ENCODE results near the gene CNTNAP5.

Gene CNTNAP5

GRCh38 chr2:124609667-124610066, 584.6 kb downstream of the CNTNAP5 start:
- DNase-seq, result no peak
- in situ Hi-C loops (cut with HindIII; ENCODE audit: low pct_ligation_motif_present, low pct_unique_long_range_greater_than_20kb, low sequenced_read_pairs), result no loop called here

- no peak for DNase-seq
- in situ Hi-C loops (cut with HindIII; ENCODE audit: low pct_ligation_motif_present, low pct_unique_long_range_greater_than_20kb, low sequenced_read_pairs), result no loop called here
Observed at GRCh38 chr2:124610141-124610540, 585.1 kb downstream of the CNTNAP5 start.

DNA sequence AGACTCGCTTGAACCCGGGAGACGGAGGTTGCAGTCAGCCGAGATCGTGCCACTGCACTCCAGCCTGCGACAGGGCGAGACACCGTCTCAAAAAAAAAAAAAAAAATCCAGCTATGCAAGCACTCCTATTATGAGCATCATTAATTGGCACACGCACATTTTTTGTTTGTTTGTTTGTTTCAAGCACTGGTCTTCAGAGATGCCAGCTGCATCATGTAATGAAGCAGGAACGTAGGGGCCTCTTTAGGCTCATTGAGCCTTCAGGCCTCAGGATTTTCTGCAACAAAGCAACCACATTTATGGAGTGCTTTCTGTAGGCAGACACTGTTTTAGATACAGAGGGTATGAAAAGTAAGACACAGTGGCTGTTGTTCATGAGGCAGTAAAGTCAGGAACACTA, 585.8 kb downstream of the CNTNAP5 start:
- no peak for DNase-seq
- in situ Hi-C loops (cut with HindIII; ENCODE audit: low pct_ligation_motif_present, low pct_unique_long_range_greater_than_20kb, low sequenced_read_pairs), result no loop called here

DNA sequence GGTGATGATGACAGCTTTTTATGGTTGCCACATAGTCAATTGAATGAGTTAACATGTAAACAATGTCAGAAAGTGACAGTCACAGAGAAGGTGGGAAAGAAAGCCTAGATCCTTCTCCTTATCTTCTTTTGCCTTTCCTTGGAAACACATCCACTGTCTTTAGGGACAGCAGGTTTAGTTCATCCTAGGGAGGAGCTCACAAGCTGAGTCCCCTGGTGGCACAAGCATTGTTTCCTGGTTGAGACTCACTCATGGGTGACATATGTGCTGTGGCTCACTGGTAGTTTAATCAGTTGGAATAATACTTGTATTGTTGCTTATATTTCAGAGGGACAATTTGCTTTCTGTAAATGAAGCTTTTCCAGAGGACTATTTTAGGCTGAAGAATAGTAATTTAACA, 598.5 kb downstream of the CNTNAP5 start:
- no peak for DNase-seq

GRCh38 chr2:124625561-124625960, 600.5 kb downstream of the CNTNAP5 start:
- in situ Hi-C loops (cut with HindIII; ENCODE audit: low pct_ligation_motif_present, low pct_unique_long_range_greater_than_20kb, low sequenced_read_pairs), result no loop called here
- DNase-seq, result no peak

More for the DNA sequence above, 598.5 kb downstream of the CNTNAP5 start:
- in situ Hi-C loops (cut with HindIII; ENCODE audit: low pct_ligation_motif_present, low pct_unique_long_range_greater_than_20kb, low sequenced_read_pairs), result no loop called here

DNA sequence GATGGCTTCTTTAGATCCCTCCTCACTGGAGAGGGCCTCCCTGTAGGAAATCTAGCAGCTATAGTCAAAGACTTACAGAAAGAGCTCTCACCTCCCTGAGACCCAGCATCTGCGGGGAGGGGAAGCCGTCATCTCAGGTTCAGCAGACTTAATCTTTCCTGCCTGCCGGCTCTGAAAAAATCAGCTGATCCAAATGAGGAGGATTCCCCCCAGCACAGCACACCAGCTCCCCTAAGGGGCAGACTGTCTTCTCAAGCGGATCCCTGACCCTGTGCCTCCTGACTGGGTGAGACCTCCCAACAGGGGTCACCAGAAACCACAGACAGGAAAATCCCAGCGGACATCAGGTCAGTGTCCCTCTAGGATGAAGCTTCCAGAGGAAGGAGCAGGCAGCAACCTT, 601.9 kb downstream of the CNTNAP5 start:
- DNase-seq, result no peak
- in situ Hi-C loops (cut with HindIII; ENCODE audit: low pct_ligation_motif_present, low pct_unique_long_range_greater_than_20kb, low sequenced_read_pairs), result no loop called here

DNA sequence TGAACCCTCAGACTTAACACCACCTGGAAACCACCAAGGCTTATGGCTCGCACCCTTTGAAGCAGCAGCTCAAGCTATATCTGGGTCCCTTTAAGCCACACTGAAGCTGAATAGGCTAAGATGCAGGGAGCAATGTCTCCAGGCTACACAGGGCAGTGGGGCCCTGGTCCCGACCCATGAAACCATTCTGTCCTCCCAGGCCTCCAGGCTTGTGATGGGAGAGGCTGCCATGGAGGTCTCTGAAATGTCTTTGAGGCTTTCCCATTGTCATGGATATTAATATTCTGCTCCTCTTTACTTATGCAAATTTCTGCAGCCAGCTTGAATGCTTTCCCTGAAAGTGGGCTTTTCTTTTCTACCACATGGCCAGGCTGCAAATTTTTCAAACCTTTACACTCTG, 608.7 kb downstream of the CNTNAP5 start:
- in situ Hi-C loops (cut with HindIII; ENCODE audit: low pct_ligation_motif_present, low pct_unique_long_range_greater_than_20kb, low sequenced_read_pairs), result no loop called here
- DNase-seq, result no peak

DNA sequence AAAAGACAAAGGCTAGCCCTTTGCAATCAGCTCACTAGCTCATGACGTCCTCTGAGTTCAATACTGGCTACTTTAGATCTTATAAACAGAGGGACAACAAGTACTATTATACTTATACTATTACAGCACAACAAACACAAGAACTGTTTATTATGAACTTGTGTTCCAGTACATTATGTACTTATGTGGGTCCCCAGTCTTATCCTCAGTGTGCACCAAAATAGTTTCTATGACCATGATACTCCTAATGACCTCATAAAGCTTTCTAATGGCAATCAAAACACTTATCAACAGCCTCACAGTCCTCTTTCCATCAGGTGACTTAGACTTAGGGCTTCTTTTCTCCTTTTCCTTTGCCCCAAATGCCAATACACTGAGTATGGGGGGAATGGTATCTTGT, 614.4 kb downstream of the CNTNAP5 start:
- DNase-seq, result no peak
- in situ Hi-C loops (cut with HindIII; ENCODE audit: low pct_ligation_motif_present, low pct_unique_long_range_greater_than_20kb, low sequenced_read_pairs), result no loop called here

- DNase-seq, result no peak
- in situ Hi-C loops (cut with HindIII; ENCODE audit: low pct_ligation_motif_present, low pct_unique_long_range_greater_than_20kb, low sequenced_read_pairs), result no loop called here
Observed at GRCh38 chr2:124640221-124640750, 615.2 kb downstream of the CNTNAP5 start.

DNA sequence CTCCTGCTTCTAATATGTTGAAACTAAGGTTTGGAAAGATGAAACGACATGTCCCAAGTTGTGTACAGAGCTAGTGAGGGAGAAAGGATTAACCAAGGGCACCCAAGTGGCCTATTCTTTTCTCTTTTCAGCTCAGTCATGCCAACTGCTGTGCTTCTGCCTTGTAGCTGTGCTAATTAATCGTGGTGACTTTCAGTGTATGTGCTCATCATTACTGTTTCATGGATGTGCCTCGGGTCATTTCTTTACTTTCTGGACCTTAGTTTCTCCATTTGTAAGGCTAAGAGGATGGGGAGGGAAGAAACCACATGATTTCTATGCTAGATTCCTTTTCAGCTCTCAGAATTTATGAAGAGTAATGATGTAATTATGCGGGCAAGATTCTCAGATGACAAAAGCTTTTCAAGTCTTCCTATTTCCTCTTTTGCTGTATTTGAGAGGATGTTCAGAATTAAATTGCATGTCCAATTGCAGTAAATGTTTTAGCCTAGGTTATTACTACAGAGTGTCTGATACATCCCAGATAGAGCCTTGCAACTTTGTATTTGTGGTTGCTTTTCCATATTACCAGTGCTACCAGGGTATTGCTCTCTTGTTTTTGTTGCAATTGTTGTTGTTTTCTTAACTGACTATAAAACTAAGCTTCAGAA, 621.2 kb downstream of the CNTNAP5 start:
- in situ Hi-C loops (cut with HindIII; ENCODE audit: low pct_ligation_motif_present, low pct_unique_long_range_greater_than_20kb, low sequenced_read_pairs), result no loop called here
- DNase-seq, result no peak

DNA sequence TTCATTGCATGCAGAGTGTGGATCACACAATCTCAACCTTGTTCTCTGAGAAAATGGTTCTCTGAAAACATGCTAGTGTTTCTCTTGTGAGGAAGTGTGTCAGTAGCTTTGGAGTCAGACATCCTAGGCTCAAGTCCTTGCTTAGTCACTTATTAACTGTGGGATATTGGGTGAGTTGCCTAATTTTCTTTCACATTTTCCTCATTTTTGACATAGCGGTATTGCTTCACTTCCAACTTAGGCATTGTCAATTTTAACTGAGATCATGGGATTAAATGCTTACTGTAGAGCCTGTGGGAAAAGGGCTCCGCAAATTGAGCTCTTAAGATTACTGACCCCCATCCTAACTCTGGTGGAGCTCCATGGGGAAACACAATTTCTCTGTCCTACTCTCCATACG, 622.2 kb downstream of the CNTNAP5 start:
- DNase-seq, result no peak
- in situ Hi-C loops (cut with HindIII; ENCODE audit: low pct_ligation_motif_present, low pct_unique_long_range_greater_than_20kb, low sequenced_read_pairs), result no loop called here

DNA sequence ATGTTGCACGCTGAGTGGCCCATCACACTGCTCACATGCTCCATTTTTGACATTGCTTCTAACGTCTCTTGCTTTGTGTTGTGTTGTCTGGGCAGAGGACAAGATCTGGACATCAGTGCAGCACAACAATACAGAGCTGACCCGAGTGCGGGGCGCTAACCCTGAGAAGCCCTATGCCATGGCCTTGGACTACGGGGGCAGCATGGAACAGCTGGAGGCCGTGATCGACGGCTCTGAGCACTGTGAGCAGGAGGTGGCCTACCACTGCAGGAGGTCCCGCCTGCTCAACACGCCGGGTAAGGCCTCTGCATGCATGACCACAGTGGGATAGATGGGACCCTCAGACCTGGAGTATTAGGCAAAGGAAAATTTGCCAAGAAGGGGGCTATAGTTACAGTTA, 622.6 kb downstream of the CNTNAP5 start:
- DNase-seq, result no peak
- in situ Hi-C loops (cut with HindIII; ENCODE audit: low pct_ligation_motif_present, low pct_unique_long_range_greater_than_20kb, low sequenced_read_pairs), result no loop called here

DNA sequence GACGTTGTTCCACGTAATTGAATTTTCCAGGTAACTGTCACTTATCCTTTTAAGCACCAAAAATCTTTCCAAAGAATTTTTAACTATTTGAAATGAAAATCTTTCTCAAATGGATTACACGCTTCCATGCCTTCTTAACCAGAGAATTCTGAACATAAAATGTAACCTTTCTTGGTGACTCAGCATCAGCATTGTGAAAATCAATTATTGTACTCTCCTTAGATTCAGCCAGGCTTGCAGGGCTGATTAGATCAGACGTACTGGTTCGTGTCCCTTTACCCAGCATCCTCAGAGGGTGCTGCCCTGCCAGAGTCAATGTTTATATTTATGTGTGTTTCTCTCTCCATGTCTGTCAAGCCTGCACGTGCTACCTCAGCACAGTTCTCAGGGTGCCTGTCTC, 623.9 kb downstream of the CNTNAP5 start:
- in situ Hi-C loops (cut with HindIII; ENCODE audit: low pct_ligation_motif_present, low pct_unique_long_range_greater_than_20kb, low sequenced_read_pairs), result no loop called here
- no peak for DNase-seq

GRCh38 chr2:124652099-124652498, 627.0 kb downstream of the CNTNAP5 start:
- no peak for DNase-seq
- in situ Hi-C loops (cut with HindIII; ENCODE audit: low pct_ligation_motif_present, low pct_unique_long_range_greater_than_20kb, low sequenced_read_pairs), result no loop called here

GRCh38 chr2:124658373-124658772, 633.3 kb downstream of the CNTNAP5 start:
- no peak for DNase-seq
- in situ Hi-C loops (cut with HindIII; ENCODE audit: low pct_ligation_motif_present, low pct_unique_long_range_greater_than_20kb, low sequenced_read_pairs), result no loop called here

DNA sequence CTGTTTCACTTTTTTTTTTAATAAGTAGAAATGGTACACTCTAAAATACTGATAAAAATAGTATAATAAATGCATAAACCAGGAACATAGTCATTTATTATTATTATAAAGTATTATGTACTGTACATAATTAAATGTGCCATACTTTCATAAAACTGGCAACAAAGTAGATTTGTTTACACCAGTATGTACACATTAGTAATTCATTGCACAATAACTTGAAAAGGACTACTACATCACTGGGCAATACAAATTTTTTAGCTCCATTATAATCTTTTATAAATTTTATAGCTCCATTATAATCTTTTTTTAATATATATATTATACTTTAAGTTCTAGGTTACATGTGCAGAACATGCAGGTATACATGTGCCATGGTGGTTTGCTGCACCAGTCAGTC, 636.5 kb downstream of the CNTNAP5 start:
- in situ Hi-C loops (cut with HindIII; ENCODE audit: low pct_ligation_motif_present, low pct_unique_long_range_greater_than_20kb, low sequenced_read_pairs), result no loop called here
- no peak for DNase-seq

DNA sequence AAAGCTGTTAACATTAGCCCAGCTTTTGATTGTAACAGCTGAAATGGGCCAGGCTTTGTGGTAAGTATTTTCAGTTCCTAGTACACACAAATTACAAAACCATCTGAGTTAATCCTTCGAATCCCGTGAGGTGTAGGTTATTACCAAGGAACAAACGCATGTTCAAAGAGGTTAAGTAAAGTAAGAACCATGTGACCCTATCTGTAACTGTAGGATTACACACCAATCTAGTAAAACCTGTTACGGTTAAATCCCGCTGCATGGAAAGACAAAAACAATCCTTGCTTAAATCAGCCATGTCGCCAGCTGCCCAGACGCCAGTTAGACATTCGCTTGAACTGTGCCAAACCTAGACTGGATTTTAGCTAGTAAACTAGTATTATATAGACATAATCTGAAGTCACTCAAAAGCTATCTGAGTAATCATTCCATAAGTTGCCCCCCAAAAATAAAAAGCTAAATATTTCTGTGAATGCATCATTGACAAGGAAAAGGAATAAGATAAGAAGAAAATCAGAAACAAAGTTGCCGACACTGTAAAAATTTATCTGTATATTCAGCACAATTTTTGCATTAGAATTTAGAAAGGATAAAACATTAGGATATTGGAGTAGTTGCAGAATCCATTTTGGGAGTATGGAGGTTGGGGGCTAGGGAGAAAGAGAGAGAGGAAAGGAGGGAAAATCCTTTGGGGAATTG, 638.0 kb downstream of the CNTNAP5 start:
- in situ Hi-C loops (cut with HindIII; ENCODE audit: low pct_ligation_motif_present, low pct_unique_long_range_greater_than_20kb, low sequenced_read_pairs), result no loop called here
- DNase-seq, result no peak

DNA sequence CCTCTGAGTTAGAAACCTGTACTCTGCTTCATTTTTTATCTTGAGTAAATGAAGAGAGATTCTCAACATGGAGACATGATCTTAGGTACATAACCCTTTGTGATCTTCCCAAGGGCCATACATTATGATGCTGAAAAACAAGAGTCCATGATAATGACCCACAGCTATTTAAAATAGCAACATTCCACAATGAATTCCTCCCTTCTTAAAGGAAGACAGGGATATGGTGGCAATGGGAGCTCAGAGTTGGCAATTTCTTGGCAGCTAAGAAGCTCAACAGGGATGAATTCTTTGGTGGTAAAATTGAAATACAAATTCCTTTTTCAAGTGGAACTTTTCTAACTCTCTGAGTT, 638.5 kb downstream of the CNTNAP5 start:
- DNase-seq, result no peak
- in situ Hi-C loops (cut with HindIII; ENCODE audit: low pct_ligation_motif_present, low pct_unique_long_range_greater_than_20kb, low sequenced_read_pairs), result no loop called here

GRCh38 chr2:124664363-124664762, 639.3 kb downstream of the CNTNAP5 start:
- in situ Hi-C loops (cut with HindIII; ENCODE audit: low pct_ligation_motif_present, low pct_unique_long_range_greater_than_20kb, low sequenced_read_pairs), result no loop called here
- no peak for DNase-seq

DNA sequence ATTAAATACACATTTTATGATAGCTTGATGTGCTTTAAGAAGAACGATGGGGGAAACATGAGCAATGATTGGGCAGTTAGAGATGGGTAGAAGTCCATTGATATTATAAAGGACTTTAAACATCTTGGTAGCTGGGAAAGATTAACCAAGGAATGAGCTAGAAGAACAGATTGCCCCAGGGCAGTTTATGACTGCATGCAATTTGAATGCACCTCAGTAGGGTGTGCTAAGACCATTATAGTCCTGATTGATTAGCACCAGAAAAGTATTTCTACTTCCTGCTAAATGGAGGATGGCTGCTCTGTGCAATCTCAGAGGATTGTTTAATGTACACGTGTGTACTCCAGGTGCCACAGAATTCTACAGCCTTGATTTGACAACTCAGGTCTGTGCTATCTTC, 641.9 kb downstream of the CNTNAP5 start:
- no peak for DNase-seq
- in situ Hi-C loops (cut with HindIII; ENCODE audit: low pct_ligation_motif_present, low pct_unique_long_range_greater_than_20kb, low sequenced_read_pairs), result no loop called here
